HG02678 (cell line): ENCODE results near the gene SF3B1.
"Not testable (repeated sequence)": the region's sequence is repeated elsewhere in the genome, so short reads cannot be mapped to it uniquely, and the experiment has no call there.

ENCODE experiments used
- ATAC-seq: cut with Tn5 transposase; IDR thresholded peaks from one replicate; pipeline ENCODE4 v1.9.1; 2021; ENCODE audit warnings: mild to moderate bottlenecking, moderate library complexity; ENCODE audit not compliant: unreplicated experiment

Gene SF3B1

GRCh38 chr2:197434541-197435513, at the start of gene SF3B1:
Gene SF3B1, minus strand, starts transcription at chr2:197435028. Its CDS starts 29 bp downstream, at chr2:197434999.
- peak; percentile 93 for ATAC-seq

- not testable (repeated sequence) for ATAC-seq
Measured at GRCh38 chr2:197484248-197484647, 49.4 kb upstream of the SF3B1 start.

GRCh38 chr2:197480165-197481036, 45.6 kb upstream of the SF3B1 start:
- no peak for ATAC-seq

GRCh38 chr2:197477797-197478196, 43.0 kb upstream of the SF3B1 start:
- no peak for ATAC-seq

GRCh38 chr2:197472166-197472565, 37.3 kb upstream of the SF3B1 start:
- no peak for ATAC-seq

- no peak for ATAC-seq
Measured at GRCh38 chr2:197464175-197464574, 29.3 kb upstream of the SF3B1 start.

GRCh38 chr2:197461057-197461456, 26.2 kb upstream of the SF3B1 start:
- ATAC-seq, result no peak

- no peak for ATAC-seq
Measured at GRCh38 chr2:197460649-197461048, 25.8 kb upstream of the SF3B1 start.

- ATAC-seq, result no peak
Measured at GRCh38 chr2:197455428-197455827, 20.6 kb upstream of the SF3B1 start.

- no peak for ATAC-seq
Measured at GRCh38 chr2:197454923-197455322, 20.1 kb upstream of the SF3B1 start.

- ATAC-seq, result peak; percentile 32
Measured at GRCh38 chr2:197453914-197454398, 19.1 kb upstream of the SF3B1 start.

- ATAC-seq, result peak; percentile 93
Measured at GRCh38 chr2:197453123-197453913, 18.5 kb upstream of the SF3B1 start, which contains the start of gene COQ10B. Gene COQ10B, plus strand, starts transcription at chr2:197453552. Its CDS starts 9 bp downstream, at chr2:197453561.

- ATAC-seq, result no peak
Measured at GRCh38 chr2:197452754-197453122, 17.9 kb upstream of the SF3B1 start.

- ATAC-seq, result not testable (repeated sequence)
Measured at GRCh38 chr2:197450935-197451358, 16.1 kb upstream of the SF3B1 start.

- no peak for ATAC-seq
Measured at GRCh38 chr2:197450465-197450864, 15.6 kb upstream of the SF3B1 start.

- ATAC-seq, result no peak
Measured at GRCh38 chr2:197446844-197447243, 12.0 kb upstream of the SF3B1 start.

- no peak for ATAC-seq
Measured at GRCh38 chr2:197445746-197446145, 10.9 kb upstream of the SF3B1 start.

- ATAC-seq, result no peak
Measured at GRCh38 chr2:197442857-197443256, 8.0 kb upstream of the SF3B1 start.

GRCh38 chr2:197437380-197437779, 2.6 kb upstream of the SF3B1 start:
- ATAC-seq, result no peak
